HG02943 (cell line): ENCODE results near the gene CENPM.

Experiments
- ATAC-seq: cut with Tn5 transposase; IDR thresholded peaks from one replicate; pipeline ENCODE4 v1.9.1; 2021; ENCODE audit warnings: mild to moderate bottlenecking, low read depth, moderate library complexity; ENCODE audit not compliant: unreplicated experiment

CENPM gene

DNA sequence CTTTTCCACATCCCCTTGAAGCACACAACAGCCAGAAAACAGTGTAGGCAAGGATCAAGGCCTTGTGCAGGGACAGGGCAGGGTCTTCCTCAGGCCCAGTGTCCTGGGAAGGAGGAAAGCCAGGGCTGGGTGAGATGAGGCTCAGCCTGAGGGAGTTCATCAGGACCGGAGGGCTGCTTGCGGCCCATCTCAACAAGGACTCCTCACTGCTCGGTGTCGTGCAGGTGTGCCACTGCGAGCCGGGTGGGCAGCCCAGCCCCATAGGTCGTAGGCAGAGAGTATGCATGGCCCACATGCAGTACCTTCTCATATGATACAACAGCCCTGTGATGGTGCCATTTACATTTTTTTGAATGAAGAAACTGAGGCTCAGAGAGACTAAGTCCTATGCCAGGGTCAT is 44.9 kb downstream of the CENPM start:
- ATAC-seq, result no peak

DNA sequence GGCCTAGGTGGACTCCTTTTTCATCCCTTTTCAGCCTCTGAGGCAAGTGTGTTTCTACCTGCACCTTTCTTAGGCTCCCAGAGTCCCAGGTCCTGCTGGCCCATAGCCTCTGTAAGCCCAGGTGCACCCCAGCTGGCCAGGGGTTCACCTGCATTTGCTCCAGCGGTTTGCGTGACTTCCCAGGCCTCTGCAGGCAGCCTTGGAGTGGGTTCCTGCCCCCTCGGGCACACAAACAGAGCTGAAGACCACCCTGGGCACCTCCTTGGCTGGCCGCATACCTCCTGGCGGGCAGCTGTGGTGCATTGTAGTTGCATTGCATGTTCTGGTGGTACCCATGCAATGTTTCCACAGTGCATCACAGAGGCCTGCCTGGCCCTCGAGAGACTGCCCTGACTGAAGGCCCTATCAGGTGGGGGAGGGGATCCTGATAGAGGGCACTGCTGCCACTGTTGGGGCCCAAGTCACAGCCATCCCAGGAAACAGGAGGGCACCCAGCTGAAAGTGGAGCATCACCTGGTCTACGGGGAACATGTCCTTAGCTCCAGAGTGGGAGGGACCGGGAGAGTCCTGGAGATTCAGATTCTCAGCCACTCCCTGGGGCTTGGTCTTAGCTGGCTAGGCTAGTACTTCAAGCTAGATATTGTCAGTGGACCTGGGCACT is 46.2 kb downstream of the CENPM start:
- no peak for ATAC-seq

DNA sequence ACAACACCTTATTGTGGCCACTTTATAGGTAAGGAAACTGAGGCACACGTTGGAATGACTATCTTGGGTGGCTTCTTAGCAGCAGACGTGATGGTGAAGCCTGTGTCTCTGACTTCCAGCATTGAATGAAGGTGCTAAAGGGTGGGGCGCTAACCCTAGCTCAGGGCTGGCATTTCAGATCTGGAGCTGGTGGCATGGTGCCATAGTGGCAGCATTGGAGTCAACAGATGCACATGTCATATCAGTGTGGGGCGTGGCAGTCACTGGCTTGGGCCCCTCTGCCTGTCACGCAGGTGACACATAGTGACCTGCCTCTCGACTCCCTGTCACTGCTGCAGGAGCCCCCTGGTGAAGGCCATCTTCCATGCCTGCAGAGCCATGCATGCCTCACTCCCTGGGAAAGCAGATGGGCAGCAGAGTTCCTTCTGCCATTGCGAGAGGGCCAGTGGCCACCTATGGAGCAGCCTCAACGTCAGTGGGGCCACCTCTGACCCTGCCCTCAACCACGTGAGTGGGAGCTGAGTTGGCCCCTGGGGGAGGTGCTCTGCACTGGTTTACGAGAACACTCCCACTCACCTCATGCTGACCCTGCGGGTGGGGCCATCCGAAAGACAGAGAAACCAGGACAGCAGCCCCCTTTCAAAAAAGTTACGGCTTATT is 46.8 kb downstream of the CENPM start:
- ATAC-seq, result no peak

DNA sequence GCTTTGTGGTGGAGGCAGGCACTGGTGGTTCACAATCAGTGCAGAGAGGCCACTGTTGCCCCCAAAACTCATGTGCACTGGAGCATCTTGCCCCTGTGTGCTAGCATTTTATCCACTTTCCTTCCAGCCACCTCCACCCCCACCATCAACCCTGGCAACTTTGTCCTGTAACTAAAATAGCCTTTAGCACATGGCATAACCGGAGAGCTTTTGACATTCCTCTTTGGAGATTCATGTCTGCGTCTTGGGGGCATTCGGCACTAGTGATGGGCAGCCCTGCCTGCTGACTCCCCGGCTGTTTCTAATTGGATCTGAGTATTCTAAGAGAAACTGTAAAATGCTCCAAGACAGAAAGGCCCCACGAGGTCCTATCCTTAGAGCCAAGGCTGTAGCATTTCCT is 47.8 kb downstream of the CENPM start:
- no peak for ATAC-seq

DNA sequence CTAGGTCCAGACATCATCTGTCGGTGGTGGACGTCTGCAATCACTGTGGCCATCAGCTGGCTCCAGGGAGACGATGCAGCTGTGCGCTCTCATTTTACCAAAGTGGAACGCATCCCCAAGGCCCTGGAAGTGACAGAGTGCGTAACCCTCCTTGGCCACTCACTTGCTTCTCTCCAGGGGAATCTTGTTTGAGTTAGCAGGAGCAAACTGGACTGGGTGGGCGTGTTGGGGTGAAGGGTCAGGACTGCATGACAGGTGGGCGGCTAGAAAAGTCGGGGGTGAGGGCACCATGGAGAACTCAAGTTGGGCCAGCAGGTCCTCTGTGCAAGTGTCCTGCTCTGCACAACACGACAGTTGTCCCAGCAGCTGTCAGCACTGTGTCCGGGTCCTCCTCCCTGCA is 48.3 kb downstream of the CENPM start:
- ATAC-seq, result no peak

DNA sequence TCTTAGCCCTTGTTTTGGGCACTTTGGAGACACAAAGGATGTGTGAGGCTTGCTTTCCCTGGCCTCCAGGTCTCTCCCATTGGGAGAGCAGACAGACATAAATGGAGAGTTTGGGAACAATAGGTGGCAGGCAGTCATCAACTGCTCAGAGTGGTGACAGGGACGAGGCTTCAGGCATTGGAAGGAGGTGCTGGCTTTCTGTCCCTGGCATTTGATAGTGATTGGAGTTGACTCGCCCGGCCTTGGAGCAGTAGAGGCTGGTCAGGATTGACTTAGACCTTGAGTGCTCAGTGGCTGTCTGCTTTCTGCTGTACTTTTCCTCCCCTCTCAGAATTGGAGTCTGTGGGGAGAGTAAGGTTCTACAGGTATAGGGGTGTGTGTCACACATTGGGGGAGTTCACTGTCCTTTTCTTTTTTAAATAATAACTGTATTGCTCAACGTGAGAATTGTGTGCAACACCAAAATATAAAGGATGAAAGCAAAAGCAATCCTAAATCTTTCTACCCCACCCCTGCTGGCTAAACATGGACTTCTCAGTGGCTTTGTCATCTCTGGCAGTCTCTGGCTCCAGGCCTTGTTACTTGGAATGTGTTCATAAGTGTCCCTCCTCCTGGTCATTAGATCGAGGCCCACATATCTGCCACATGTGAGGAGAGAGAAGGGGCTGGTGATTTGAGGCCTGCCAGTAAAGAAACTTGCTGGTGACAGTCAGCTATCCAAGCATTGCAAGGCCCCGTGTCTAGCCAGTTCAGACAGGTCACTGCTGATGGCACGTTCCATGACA is 53.2 kb downstream of the CENPM start:
- ATAC-seq, result no peak

DNA sequence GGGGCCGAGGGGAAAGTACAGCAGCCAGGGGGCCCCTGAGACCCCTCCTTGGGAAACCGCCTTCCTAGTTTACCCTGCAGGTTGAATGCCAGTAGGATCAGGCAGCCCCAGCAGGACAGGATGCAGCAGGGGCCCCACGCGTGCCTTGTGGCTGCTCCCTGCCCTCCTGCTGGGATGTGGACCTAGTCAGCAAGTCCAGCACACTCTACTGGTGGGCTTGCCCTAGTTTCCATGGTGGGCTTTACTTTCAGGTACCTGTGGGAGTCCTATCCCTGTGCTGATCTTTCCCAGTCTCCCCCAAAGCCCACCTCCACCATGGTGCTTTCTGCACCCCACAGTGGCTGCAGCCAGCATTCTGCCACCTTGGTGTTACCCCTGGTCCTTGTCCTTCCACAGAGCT is 54.2 kb downstream of the CENPM start:
- ATAC-seq, result no peak

DNA sequence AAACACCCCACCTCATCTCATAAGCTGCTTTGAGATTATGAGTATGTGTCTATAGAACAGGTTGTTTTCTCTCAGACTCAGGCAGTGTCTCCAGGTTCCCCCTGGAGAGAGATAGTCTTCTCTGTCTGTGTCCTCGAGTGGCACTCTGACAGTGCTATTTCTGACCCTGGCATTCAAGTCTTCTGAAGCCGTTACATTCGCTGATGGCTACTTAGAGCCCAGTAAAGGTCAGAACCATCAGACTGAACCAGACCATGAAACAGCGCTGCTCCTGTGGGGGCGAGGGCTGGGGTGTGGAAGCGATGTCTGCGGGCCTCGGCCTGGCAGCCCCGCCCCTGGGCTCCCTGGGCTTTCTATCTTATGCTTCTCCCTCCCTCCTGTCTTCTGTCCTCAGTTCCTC is 55.5 kb downstream of the CENPM start:
- ATAC-seq, result no peak
